ACC112 (cell line): ENCODE results near the gene SLMAP.

Experiments used
- H2AFZ ChIP-seq: fragments of 200-600 bp; sonication (generic); one replicate; pipeline ENCODE4 v1.6.0; 2017; ENCODE audit warnings: antibody characterized with exemption, low read length; ENCODE audit not compliant: unreplicated experiment
- H3K27ac ChIP-seq: fragments of 200-600 bp; sonication (generic); 2 replicates; pipeline ENCODE4 v1.5.1; 2014; ENCODE audit warnings: low read depth, mild to moderate bottlenecking, antibody characterized with exemption, low read length, moderate library complexity
- H3K27me3 ChIP-seq: fragments of 200-600 bp; sonication (generic); 2 replicates; pipeline ENCODE4 v1.6.1; 2014; ENCODE audit warnings: mild to moderate bottlenecking, antibody characterized with exemption, low read length, moderate library complexity, mixed read lengths; ENCODE audit not compliant: insufficient read depth
- H3K36me3 ChIP-seq: fragments of 200-600 bp; sonication (generic); 2 replicates; pipeline ENCODE4 v1.6.1; 2016; ENCODE audit warnings: mild to moderate bottlenecking, antibody characterized with exemption, low read length, moderate library complexity, mixed read lengths; ENCODE audit not compliant: insufficient read depth
- H3K4me1 ChIP-seq: fragments of 200-600 bp; sonication (generic); one replicate; pipeline ENCODE4 v1.6.1; 2016; ENCODE audit warnings: low read length, mixed read lengths; ENCODE audit not compliant: insufficient read depth, unreplicated experiment, control insufficient read depth
- H3K4me3 ChIP-seq: fragments of 200-600 bp; sonication (generic); 2 replicates; pipeline ENCODE4 v1.5.1; 2014; ENCODE audit warnings: mild to moderate bottlenecking, low read depth, low read length
- H3K79me2 ChIP-seq: fragments of 200-600 bp; sonication (generic); one replicate; pipeline ENCODE4 v1.6.0; 2016; ENCODE audit warnings: low read length; ENCODE audit not compliant: control insufficient read depth, unreplicated experiment, insufficient read depth

SLMAP gene

DNA sequence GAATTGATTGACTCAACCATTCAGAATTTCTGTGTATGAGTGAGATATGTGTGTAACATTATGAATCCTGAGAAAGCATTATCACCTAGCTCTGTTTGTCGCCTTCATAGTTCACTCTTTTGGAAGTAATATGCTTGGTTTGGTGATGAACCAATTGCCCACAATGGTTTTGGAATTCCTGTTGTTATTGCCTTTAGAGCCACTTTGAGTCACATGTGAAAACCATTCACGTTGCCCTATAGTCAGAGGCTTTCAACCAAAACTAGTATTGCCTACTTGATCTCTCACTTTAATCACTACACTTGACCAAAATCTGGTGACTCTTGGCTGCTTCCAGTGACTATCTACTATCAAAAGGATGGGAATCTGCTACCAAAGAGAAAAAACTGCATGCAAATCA, 173.9 kb downstream of the SLMAP start:
- no peaks in the 10 kb centered on the region for H3K27me3 ChIP-seq
- no peak overlapping the region for H3K4me3 ChIP-seq
- no peaks in the 10 kb centered on the region for H3K79me2 ChIP-seq
- peaks cover 3% of the 10 kb centered on the region; the same call in 1 of the 2 replicates for H3K36me3 ChIP-seq
- peaks cover 4% of the 10 kb centered on the region for H3K4me1 ChIP-seq
- H3K27ac ChIP-seq = no peak overlapping the region
- no peak overlapping the region for H2AFZ ChIP-seq

DNA sequence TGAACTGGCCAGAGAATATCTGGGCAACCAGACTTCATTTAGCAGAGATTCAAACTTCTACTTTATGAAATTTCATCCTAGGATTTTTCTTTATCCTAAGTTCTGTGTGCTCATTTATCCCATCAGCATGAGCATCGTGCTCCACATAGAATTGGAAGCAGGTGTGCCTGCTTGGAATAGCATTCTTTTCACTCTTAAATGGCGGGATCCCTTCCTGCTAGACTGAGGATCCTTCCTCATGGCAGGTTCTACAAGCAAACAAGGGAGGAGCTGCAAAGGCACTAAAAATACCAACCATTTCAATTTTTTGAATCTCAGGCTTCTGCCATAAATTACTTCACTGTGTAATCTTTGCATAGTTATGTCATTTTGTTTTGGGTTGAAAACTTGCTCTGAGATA, 177.5 kb downstream of the SLMAP start:
- no peak overlapping the region for H3K4me3 ChIP-seq
- no peaks in the 10 kb centered on the region for H3K27me3 ChIP-seq
- peaks cover 3% of the 10 kb centered on the region; the same call in 1 of the 2 replicates for H3K36me3 ChIP-seq
- H2AFZ ChIP-seq = no peak overlapping the region
- H3K27ac ChIP-seq = no peak overlapping the region
- H3K79me2 ChIP-seq = no peaks in the 10 kb centered on the region
- no peaks in the 10 kb centered on the region for H3K4me1 ChIP-seq

DNA sequence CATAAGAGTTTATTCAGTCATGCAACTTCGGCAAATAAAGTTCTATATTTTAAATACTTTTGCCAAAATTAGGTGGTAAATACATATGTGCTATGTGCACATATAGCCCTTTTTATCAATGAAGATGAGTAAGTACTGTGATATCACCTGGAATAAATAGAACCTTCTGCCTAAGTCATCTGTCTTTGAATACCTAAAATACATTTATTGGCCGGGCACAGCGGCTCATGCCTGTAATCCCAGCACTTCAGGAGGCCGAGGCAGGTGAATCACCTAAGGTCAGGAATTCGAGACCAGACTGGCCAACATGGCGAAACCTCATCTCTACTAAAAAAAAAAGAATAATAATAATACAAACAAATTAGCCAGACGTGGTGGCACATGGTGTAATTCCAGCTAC, 178.3 kb downstream of the SLMAP start:
- Histone ChIP-seq H3K36me3 (peaks cover 3% of the 10 kb centered on the region; the same call in 1 of the 2 replicates), H3K79me2 (no peaks in the 10 kb centered on the region), H2AFZ (no peak overlapping the region), H3K4me3 (no peak overlapping the region), H3K4me1 (no peaks in the 10 kb centered on the region), H3K27ac (no peak overlapping the region), H3K27me3 (no peaks in the 10 kb centered on the region)

DNA sequence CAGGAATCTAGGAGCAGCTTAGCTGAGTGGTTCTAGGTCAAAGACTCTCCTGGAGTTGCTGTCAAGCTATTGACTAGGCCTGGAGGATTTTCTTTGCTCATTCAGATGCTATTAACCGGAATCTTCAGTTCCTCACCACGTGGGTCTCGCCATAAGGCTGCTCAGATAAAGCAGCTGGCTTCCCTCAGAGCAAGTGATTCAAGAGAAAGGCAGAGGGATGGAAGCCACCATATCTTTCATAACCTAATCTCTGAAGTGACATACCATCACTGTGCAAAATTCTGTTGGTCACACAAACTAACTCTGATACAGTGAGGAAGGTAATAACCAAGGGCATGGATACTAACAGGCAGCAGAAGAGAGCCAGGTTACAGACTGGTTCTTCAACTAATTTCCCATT, 179.4 kb downstream of the SLMAP start:
- no peak overlapping the region for H3K27ac ChIP-seq
- no peak overlapping the region for H3K4me3 ChIP-seq
- no peak overlapping the region for H2AFZ ChIP-seq
- H3K36me3 ChIP-seq = 0 out of 2 replicates have a peak, but pooled peaks cover 3% of the 10 kb centered on the region
- H3K79me2 ChIP-seq = no peaks in the 10 kb centered on the region
- no peaks in the 10 kb centered on the region for H3K27me3 ChIP-seq
- H3K4me1 ChIP-seq = no peaks in the 10 kb centered on the region

DNA sequence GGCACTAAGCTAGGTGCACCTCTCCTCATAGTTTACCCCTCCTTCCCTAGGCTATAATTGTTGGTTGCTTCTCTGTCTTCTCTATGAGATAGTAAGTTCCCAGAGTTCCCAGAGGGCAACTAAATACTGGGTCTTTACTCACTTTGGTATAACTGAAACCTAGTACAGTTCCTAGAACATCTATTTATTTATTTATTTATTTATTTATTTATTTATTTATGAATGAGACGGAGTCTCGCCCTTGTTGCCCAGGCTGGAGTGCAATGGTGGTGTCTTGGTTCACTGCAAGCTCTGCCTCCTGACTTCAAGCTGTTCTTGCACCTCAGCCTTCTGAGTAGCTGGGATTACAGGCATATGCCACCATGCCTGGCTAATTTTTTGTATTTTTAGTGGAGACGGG, 181.0 kb downstream of the SLMAP start:
- H3K27me3 ChIP-seq = no peaks in the 10 kb centered on the region
- H3K36me3 ChIP-seq = 0 out of 2 replicates have a peak, but pooled peaks cover 2% of the 10 kb centered on the region
- H3K79me2 ChIP-seq = no peaks in the 10 kb centered on the region
- no peak overlapping the region for H3K27ac ChIP-seq
- H3K4me1 ChIP-seq = no peaks in the 10 kb centered on the region
- no peak overlapping the region for H3K4me3 ChIP-seq
- no peak overlapping the region for H2AFZ ChIP-seq

DNA sequence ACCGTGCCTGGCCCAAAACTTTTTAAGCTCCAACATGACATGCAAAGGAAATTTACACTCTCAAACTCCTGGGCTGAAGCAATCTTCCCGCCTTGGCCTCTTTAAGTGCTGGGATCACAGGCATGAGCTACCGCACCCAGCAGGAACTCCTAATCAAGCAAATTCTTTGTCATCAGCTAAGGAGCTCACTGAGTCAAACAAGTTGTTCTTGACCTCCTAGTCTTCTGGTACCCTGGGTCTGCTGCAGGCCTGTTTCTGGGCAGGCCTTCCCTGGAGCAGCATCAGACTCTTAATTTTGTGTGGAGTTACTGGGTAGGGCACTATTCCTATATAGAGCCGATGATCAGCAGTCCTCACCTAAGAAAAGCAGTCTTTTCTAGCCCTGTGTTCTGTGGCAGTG, 183.7 kb downstream of the SLMAP start:
- no peaks in the 10 kb centered on the region for H3K4me1 ChIP-seq
- no peak overlapping the region for H2AFZ ChIP-seq
- H3K79me2 ChIP-seq = no peaks in the 10 kb centered on the region
- no peaks in the 10 kb centered on the region for H3K27me3 ChIP-seq
- H3K27ac ChIP-seq = no peak overlapping the region
- no peak overlapping the region for H3K4me3 ChIP-seq
- H3K36me3 ChIP-seq = no peaks in the 10 kb centered on the region

DNA sequence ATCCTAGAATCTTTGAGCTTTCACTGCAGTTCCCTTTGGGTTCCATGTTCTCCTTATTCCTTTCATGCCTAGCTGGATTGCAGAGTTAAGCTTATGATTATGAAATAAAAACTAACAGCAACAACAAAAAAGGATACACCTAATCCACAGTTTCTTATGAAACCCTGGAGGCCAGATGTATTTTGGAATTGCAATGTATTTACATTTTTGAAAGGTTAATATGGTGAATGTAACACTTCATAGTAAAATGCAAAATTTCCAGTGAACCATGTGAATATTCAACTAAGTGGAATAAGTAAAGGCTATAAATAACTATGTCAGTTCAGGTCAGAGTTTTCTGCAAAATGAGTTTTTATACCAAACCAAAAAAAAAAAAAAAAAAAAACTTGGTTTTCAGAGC, 186.3 kb downstream of the SLMAP start:
- H3K4me1 ChIP-seq = no peaks in the 10 kb centered on the region
- no peaks in the 10 kb centered on the region for H3K27me3 ChIP-seq
- no peak overlapping the region for H2AFZ ChIP-seq
- no peak overlapping the region for H3K27ac ChIP-seq
- H3K36me3 ChIP-seq = no peaks in the 10 kb centered on the region
- H3K4me3 ChIP-seq = no peak overlapping the region
- no peaks in the 10 kb centered on the region for H3K79me2 ChIP-seq

DNA sequence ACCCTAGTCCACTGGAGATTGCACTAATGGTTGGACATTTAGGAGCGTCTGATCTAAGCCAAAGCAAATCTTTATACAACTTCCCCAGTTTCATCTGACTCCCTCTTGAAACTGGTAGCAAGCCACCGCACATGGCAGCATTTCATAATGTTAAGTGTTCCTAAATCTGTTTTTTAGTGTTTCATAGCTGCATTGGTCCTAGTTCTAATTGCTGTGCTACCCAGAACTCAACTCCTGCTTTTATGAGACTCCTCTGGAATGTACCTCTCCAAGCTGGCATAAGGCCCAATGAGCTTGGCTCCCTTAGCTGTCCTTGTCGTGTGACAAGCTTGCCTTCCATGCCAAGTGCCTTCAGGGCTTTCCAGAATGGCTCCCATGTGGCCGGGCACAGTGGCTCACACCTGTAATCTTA, 186.8 kb downstream of the SLMAP start:
- Histone ChIP-seq H3K4me1 (no peaks in the 10 kb centered on the region), H2AFZ (no peak overlapping the region), H3K27ac (no peak overlapping the region), H3K36me3 (no peaks in the 10 kb centered on the region), H3K79me2 (no peaks in the 10 kb centered on the region), H3K4me3 (no peak overlapping the region), H3K27me3 (no peaks in the 10 kb centered on the region)

DNA sequence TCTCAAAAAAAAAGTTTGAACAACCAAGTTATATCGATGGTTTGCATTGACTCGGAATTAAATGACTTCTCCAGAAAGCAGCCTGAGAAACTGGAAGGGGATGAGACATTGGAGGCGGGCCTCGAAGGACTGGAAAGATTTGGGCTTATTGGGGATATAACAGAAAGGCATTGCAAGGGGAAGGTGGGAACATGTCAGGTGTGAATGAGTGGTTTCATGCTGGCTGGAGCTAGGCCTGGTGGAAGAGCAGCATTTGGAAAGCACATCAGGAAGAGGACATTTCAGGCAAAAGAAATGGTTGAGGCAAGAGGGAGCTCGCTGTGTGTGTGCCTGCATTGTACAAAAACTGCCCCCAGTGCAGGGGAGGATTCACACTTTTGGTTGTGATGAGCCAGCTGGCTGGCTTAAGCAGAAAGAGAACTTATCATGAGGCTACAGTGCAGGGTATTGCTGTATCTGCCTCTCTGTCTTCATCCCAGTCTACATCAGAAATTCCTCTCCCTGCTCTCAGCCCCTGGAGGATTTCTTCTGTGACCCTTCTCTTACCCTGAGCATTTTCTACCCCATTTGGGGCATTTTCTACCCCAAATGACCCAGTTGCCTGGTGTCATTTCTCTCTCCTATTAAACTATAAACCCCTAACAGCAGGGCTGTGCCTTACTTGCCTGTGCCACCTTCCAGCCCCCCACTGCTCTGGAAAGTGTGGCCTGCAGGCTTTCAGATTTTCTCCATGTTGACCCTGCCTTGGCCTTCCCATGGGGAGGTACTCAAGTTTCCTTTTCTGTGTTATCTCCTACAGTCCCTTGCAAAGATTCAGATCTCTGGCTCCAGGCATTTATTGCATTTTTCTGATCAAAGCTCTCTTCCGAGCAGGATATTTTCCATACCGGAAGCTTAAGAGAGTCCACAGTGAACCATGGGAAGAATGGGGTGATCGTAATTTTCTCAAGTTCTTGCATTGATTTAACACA, 187.7 kb downstream of the SLMAP start:
- Histone ChIP-seq H3K36me3 (no peaks in the 10 kb centered on the region), H3K79me2 (no peaks in the 10 kb centered on the region), H3K27me3 (no peaks in the 10 kb centered on the region), H3K27ac (no peak overlapping the region), H3K4me3 (no peak overlapping the region), H2AFZ (no peak overlapping the region), H3K4me1 (no peaks in the 10 kb centered on the region)

DNA sequence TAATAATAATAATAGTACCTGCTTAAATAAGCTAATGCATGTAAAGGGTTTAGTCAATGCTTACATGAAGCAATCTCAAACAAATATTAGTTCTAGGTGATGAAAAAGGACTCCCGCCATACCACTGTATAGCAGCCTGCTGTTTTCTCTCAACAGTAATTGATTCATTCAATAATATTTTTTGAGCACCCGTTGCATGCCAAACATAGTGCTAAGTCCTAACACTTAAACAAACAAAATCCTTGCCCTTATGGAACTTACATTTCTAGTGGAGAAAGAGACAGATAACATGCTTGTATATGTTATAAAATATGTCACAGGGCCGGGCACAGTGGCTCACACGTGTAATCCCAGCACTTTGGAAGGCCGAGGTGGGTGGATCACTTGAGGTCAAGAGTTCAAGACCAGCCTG, 190.9 kb downstream of the SLMAP start:
- Histone ChIP-seq H3K36me3 (no peaks in the 10 kb centered on the region), H3K4me3 (no peak overlapping the region), H3K27me3 (no peaks in the 10 kb centered on the region), H2AFZ (no peak overlapping the region), H3K4me1 (peaks cover 21% of the 10 kb centered on the region), H3K27ac (no peak overlapping the region), H3K79me2 (no peaks in the 10 kb centered on the region)

DNA sequence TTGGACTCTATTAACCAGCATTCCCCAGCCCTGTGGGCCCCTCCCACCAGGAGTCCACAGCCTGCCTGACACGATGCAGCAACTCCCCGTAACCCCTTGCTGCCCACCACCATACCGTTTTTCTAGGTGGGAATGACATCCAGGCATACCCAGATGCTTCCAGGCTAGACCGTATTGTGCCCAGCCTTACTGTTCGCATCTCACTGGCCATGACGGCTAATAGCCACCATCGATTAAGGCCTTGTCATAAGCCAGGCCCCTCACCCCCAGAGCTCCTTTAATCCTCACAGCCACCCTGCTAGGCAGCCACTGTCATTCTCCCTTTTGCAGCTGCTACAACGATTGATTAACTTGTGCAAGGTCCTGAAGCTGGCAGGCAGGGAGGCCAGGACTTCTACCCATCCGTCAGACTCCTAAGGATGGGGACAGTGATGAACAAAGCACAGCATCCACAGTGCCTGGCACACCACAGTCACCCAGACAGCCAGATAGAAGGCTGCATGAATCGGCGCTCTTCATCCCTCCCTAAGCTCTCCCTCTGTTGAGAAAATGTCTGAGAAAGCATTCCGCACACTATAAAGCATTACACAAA, 192.1 kb downstream of the SLMAP start:
- Histone ChIP-seq H3K36me3 (no peaks in the 10 kb centered on the region), H3K27me3 (no peaks in the 10 kb centered on the region), H2AFZ (no peak overlapping the region), H3K79me2 (no peaks in the 10 kb centered on the region), H3K4me3 (no peak overlapping the region), H3K27ac (no peak overlapping the region), H3K4me1 (peaks cover 27% of the 10 kb centered on the region)
